Measurements from ENCODE around the gene TUBB4B. TPM values are rescaled to one million over a fixed set of nuclear protein-coding genes. Genes with fewer than 3 reads are reported as not detected.

TUBB4B gene
- total RNA-seq (100 to 1,000 TPM; 141 to 196 (median 164) TPM), polyA plus RNA-seq (100 to 1,000 TPM; 292 to 505 (median 444) TPM)

DNA sequence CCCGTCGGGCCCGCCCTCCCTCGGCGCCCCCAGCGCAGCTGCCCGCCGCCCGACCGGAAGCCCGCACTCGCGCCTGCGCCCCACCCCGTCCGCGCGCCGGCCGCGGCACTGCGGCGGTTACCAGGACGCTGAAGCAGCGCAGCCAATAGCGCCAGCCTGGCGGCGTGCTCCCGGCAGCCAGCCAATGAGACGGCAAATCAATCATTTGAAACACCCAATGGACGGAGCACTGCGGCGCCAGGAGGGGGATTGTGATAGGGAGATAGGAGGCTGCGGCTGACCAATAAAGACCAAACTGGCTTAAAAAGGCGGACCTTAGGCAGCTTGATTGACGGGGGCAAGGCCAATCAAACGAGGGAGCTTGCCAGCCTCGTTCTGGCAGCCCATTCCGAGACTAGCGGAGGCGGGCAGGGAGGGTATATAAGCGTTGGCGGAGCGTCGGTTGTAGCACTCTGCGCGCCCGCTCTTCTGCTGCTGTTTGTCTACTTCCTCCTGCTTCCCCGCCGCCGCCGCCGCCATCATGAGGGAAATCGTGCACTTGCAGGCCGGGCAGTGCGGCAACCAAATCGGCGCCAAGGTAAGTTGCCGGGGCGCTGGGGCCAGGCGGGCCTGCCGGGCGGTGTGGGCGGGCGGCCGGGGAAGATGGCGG is at the start of gene TUBB4B:
TUBB4B (plus strand) TSS at position 447 of the 649 bp plus-strand sequence; CDS start at position 521, 74 bp downstream.
- H3K27me3 ChIP-seq = no peaks in the 10 kb centered on the region
- intact Hi-C loops (cut with DNase I) = loop anchor here (2.0 kb wide), 3 partner anchors 14 to 40 kb away; partner anchors contain the start of genes NELFB, RNF208 and TPRN
- peaks cover 2 to 69% (median 54%) of the 10 kb centered on the region in 4 donors for H3K4me1 ChIP-seq
- peak; percentile 100 for DNase-seq
- peak within 1 kb of the TSS; percentile 79 to 90 (median 86) for H3K4me3 ChIP-seq
- 0 to 1% methylated on average over 67 of the region's 67 CpGs for WGBS, 2 donors
- TF ChIP-seq POLR2AphosphoS5 (IDR thresholded peaks at IDR 0.05) (peak; percentile 100), POLR2A (IDR thresholded peaks at IDR 0.05) (peak; percentile 100), EP300 (IDR thresholded peaks at IDR 0.05) (no peak)
- TF ChIP-seq, protein P1, sequence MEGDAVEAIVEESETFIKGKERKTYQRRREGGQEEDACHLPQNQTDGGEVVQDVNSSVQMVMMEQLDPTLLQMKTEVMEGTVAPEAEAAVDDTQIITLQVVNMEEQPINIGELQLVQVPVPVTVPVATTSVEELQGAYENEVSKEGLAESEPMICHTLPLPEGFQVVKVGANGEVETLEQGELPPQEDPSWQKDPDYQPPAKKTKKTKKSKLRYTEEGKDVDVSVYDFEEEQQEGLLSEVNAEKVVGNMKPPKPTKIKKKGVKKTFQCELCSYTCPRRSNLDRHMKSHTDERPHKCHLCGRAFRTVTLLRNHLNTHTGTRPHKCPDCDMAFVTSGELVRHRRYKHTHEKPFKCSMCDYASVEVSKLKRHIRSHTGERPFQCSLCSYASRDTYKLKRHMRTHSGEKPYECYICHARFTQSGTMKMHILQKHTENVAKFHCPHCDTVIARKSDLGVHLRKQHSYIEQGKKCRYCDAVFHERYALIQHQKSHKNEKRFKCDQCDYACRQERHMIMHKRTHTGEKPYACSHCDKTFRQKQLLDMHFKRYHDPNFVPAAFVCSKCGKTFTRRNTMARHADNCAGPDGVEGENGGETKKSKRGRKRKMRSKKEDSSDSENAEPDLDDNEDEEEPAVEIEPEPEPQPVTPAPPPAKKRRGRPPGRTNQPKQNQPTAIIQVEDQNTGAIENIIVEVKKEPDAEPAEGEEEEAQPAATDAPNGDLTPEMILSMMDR (IDR thresholded peaks at IDR 0.05) = no peak
- no peaks in the 10 kb centered on the region for H3K9me3 ChIP-seq
- H3K36me3 ChIP-seq = peaks cover 4 to 19% (median 15%) of the 10 kb centered on the region in 4 donors
- peak within 1 kb of the TSS; percentile 98 to 100 (median 98) for H3K27ac ChIP-seq

DNA sequence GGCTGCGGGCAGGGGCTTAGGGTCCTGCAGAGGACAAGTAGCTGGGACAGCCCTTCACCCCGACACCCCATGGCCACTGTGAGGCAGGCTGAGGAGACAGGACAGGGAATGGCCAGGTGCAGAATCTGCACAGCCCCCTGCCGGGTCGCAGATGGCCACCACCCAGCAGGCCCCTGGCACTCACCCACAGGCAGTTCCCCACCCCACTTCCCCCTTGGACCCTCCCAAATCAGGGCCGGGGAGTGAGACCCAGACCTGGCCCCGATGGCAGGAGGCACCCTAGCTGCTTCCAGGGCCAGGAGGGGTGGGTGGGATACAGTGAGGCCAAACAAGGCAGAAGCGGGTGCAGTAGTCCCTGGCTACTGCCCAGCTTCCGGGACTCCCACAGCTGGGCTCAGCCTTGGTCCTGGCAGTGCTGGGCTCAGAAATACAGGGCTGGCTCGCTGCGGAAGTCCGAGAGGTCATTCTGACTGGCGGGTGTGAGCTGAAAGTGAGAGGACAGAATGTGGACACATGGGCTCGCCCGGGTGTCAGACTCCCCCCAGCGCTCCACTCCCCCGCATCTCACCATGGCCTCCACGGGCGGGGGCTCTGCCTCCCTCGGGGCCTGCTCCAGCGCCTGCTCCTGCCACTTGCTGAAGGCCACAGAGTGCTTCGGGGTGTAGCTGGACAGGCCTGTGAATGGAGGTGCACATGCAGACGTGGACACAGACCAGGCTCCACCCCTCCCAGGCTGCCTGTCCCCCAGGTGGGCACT is 49.2 kb upstream of the TUBB4B start:
- intact Hi-C loops (cut with DNase I) = no loop called here
- TF ChIP-seq, protein P1 (IDR thresholded peaks at IDR 0.05) = no peak
- TF ChIP-seq POLR2A (IDR thresholded peaks at IDR 0.05) (no peak), POLR2AphosphoS5 (IDR thresholded peaks at IDR 0.05) (no peak), EP300 (IDR thresholded peaks at IDR 0.05) (no peak)
- Histone ChIP-seq H3K4me3 (no peak overlapping the region), H3K4me1 (peaks cover 0 to 37% (median 31%) of the 10 kb centered on the region in 4 donors), H3K27me3 (no peaks in the 10 kb centered on the region), H3K9me3 (no peaks in the 10 kb centered on the region), H3K27ac (no peak overlapping the region), H3K36me3 (peaks cover 0 to 25% (median 12%) of the 10 kb centered on the region in 4 donors)
- DNase-seq = no peak
- WGBS, 2 donors = 87 to 90% methylated on average over 22 of the region's 22 CpGs

DNA sequence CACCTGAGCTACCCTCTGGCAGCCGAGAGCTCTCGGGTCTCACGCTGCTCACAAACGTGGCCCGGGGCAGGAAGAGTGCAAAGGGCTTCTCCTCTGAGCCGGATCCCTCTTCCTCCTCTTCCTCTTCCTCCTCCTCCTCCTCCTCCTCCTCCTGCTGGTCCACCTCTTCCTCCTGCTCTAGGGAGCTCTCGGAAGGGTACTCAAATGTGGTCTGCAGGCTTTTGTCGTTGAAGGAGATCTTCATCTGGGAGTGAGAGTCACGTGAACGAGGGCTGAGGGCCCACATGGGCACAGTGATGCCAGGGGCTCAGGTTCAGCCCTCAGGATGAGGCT is 48.7 kb upstream of the TUBB4B start:
- 80 to 91% methylated on average over 10 of the region's 10 CpGs for WGBS, 2 donors
- Histone ChIP-seq H3K9me3 (no peaks in the 10 kb centered on the region), H3K27ac (no peak overlapping the region), H3K4me3 (no peak overlapping the region), H3K36me3 (peaks cover 0 to 25% (median 10%) of the 10 kb centered on the region in 4 donors), H3K27me3 (no peaks in the 10 kb centered on the region), H3K4me1 (peaks cover 0 to 33% (median 27%) of the 10 kb centered on the region in 4 donors)
- no peak for TF ChIP-seq POLR2A (IDR thresholded peaks at IDR 0.05)
- TF ChIP-seq EP300 (IDR thresholded peaks at IDR 0.05) = no peak
- no peak for TF ChIP-seq POLR2AphosphoS5 (IDR thresholded peaks at IDR 0.05)
- TF ChIP-seq, protein P1 (IDR thresholded peaks at IDR 0.05) = no peak
- DNase-seq = no peak
- intact Hi-C loops (cut with DNase I) = no loop called here

DNA sequence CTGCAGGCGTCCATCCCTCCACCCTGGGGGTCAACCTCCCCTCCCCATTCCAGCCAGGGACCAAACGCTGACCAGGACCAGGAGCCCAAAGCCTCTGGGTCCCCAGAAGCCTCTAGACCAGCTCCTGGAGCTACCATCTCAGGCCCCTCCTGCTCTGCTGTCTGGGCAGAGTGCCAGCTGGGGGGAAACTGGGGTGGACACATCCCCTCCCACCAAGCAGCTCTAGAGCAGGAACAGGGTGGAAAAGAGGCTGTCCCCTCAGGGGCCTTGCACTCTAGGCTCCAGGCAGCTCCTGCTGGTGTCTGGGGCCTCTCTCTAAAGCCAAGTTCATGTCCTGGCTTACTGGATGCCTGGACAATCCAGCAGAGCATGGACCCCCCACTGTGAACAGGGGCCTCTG is 48.2 kb upstream of the TUBB4B start:
- Histone ChIP-seq H3K27me3 (no peaks in the 10 kb centered on the region), H3K27ac (no peak overlapping the region), H3K36me3 (peaks cover 0 to 25% (median 9%) of the 10 kb centered on the region in 4 donors), H3K9me3 (no peaks in the 10 kb centered on the region), H3K4me1 (peaks cover 0 to 33% (median 27%) of the 10 kb centered on the region in 4 donors), H3K4me3 (no peak overlapping the region)
- TF ChIP-seq EP300 (IDR thresholded peaks at IDR 0.05) (no peak), POLR2A (IDR thresholded peaks at IDR 0.05) (no peak), POLR2AphosphoS5 (IDR thresholded peaks at IDR 0.05) (no peak)
- WGBS, 2 donors = 88 to 91% methylated on average over 2 of the region's 2 CpGs
- intact Hi-C loops (cut with DNase I) = no loop called here
- DNase-seq = no peak

DNA sequence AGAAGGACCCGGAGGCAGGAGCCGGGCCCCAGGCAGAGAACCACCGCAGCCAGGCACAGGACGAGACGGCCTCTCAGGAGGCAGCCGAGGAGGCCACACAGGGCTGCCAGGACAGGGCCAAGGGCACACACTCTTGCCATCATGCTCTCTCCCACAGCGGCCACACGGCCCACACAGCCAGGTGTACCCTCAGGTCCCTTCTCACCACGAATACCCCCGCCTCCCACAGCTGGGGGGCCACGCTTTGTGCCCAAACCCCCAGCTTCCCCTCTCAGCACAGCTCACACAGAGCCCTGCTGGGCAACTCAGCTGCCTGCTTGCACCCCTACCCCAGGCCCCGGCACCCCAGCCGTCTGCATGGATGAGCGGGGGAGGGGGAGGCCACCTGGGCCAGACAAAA is 47.3 kb upstream of the TUBB4B start:
- Histone ChIP-seq H3K9me3 (no peaks in the 10 kb centered on the region), H3K27me3 (no peaks in the 10 kb centered on the region), H3K27ac (no peak overlapping the region), H3K4me1 (peaks cover 0 to 38% (median 34%) of the 10 kb centered on the region in 4 donors), H3K36me3 (peaks cover 0 to 25% (median 9%) of the 10 kb centered on the region in 4 donors), H3K4me3 (no peak overlapping the region)
- 77 to 84% methylated on average over 14 of the region's 14 CpGs for WGBS, 2 donors
- DNase-seq = no peak
- intact Hi-C loops (cut with DNase I) = no loop called here
- TF ChIP-seq, protein P1 (IDR thresholded peaks at IDR 0.05) = no peak
- TF ChIP-seq POLR2A (IDR thresholded peaks at IDR 0.05) (no peak), POLR2AphosphoS5 (IDR thresholded peaks at IDR 0.05) (no peak), EP300 (IDR thresholded peaks at IDR 0.05) (no peak)
